BE2C (cell line): Measurements from ENCODE around the gene PHACTR1.

ENCODE experiments used
- DNase-seq: peaks from one replicate; pipeline ENCODE4 v3.0.0-alpha.2; 2020
- H3K27me3 ChIP-seq: fragments of 250-450 bp; sonication (Bioruptor Pico); 2 replicates; pipeline ENCODE4 v1.5.1; 2020; ENCODE audit warnings: mild to moderate bottlenecking
- H3K36me3 ChIP-seq: fragments of 250-450 bp; sonication (Bioruptor Pico); 2 replicates; pipeline ENCODE4 v1.5.1; 2020; ENCODE audit warnings: mild to moderate bottlenecking
- H3K4me1 ChIP-seq: fragments of 250-450 bp; sonication (Bioruptor Pico); 2 replicates; pipeline ENCODE4 v1.5.1; 2020
- H3K4me3 ChIP-seq: 2 replicates; pipeline ENCODE4 v1.5.1; 2011; ENCODE audit warnings: low read depth, low read length
- H3K9me3 ChIP-seq: fragments of 250-450 bp; sonication (Bioruptor Pico); 2 replicates; pipeline ENCODE4 v1.5.1; 2020
- CTCF ChIP-seq: IDR thresholded peaks from 2 replicates; pipeline ENCODE4 v1.5.1; 2012; ENCODE audit warnings: mild to moderate bottlenecking, low read depth, low read length

The PHACTR1 gene

GRCh38 chr6:12950976-12951375 lies 234.4 kb downstream of the PHACTR1 start:
- Histone ChIP-seq H3K27me3 (no peaks in the 10 kb centered on the region; the same call in 1 of the 2 replicates), H3K4me1 (no peaks in the 10 kb centered on the region), H3K4me3 (no peak overlapping the region), H3K9me3 (no peaks in the 10 kb centered on the region), H3K36me3 (no peaks in the 10 kb centered on the region)
- DNase-seq: no peak
- no peak for TF ChIP-seq CTCF

GRCh38 chr6:12951415-12951814 lies 234.8 kb downstream of the PHACTR1 start:
- H3K27me3 ChIP-seq: no peaks in the 10 kb centered on the region; the same call in 1 of the 2 replicates
- H3K36me3 ChIP-seq: no peaks in the 10 kb centered on the region
- H3K4me3 ChIP-seq: no peak overlapping the region
- no peak for DNase-seq
- no peaks in the 10 kb centered on the region for H3K4me1 ChIP-seq
- no peaks in the 10 kb centered on the region for H3K9me3 ChIP-seq
- no peak for TF ChIP-seq CTCF

- TF ChIP-seq CTCF: no peak
Measured at GRCh38 chr6:12952318-12952717, 235.8 kb downstream of the PHACTR1 start.

DNA sequence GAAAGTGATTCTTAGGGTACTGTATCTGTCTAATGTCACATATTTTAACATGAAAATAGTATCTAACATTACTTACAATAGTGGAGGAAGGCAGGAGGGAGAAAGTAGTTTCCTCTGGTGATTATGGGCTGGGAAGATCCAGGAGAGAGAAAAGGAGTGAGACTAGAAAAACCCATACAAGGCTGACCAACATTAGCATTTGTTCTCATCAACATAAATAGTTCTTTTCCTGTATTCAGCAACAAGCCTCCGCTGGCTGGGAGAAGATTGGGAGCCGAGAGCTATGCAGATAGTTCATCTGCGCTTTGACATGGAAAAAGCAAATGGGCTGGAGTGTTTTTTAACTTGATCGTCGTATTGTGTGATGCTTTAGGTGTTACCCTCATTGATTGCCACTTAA lies 239.4 kb downstream of the PHACTR1 start:
- H3K36me3 ChIP-seq: no peaks in the 10 kb centered on the region
- H3K4me3 ChIP-seq: no peak overlapping the region
- no peaks in the 10 kb centered on the region for H3K4me1 ChIP-seq
- no peak for DNase-seq
- no peak for TF ChIP-seq CTCF
- H3K27me3 ChIP-seq: peaks cover 6% of the 10 kb centered on the region; the same call in 1 of the 2 replicates
- H3K9me3 ChIP-seq: no peaks in the 10 kb centered on the region

More at GRCh38 chr6:12952318-12952717, 235.8 kb downstream of the PHACTR1 start:
- Histone ChIP-seq H3K4me3 (no peak overlapping the region), H3K36me3 (no peaks in the 10 kb centered on the region), H3K4me1 (no peaks in the 10 kb centered on the region), H3K27me3 (no peaks in the 10 kb centered on the region; the same call in 1 of the 2 replicates), H3K9me3 (no peaks in the 10 kb centered on the region)
- DNase-seq: no peak

- Histone ChIP-seq H3K27me3 (peaks cover 6% of the 10 kb centered on the region; the same call in 1 of the 2 replicates), H3K4me3 (peak overlapping the region; percentile 52), H3K9me3 (no peaks in the 10 kb centered on the region), H3K36me3 (no peaks in the 10 kb centered on the region), H3K4me1 (no peaks in the 10 kb centered on the region)
- TF ChIP-seq CTCF: no peak
- DNase-seq: no peak
Measured at GRCh38 chr6:12956991-12957320, 240.4 kb downstream of the PHACTR1 start.

- Histone ChIP-seq H3K4me1 (no peaks in the 10 kb centered on the region), H3K4me3 (peak overlapping the region; percentile 52), H3K27me3 (peaks cover 6% of the 10 kb centered on the region; the same call in 1 of the 2 replicates), H3K36me3 (no peaks in the 10 kb centered on the region), H3K9me3 (no peaks in the 10 kb centered on the region)
- no peak for DNase-seq
- no peak for TF ChIP-seq CTCF
Measured at GRCh38 chr6:12957321-12958051, 240.9 kb downstream of the PHACTR1 start.
